ENCODE data around the gene ASTN1. TPM values are rescaled to one million over a fixed set of nuclear protein-coding genes. Genes with fewer than 3 reads are reported as not detected.

Gene ASTN1
- total and polyA plus RNA-seq, 9 of the 15 experiments (the other 6 are each of a cell fraction or from before 2014, with no cell fraction given), result 0.05 to 0.22 (median 0.18) TPM

DNA sequence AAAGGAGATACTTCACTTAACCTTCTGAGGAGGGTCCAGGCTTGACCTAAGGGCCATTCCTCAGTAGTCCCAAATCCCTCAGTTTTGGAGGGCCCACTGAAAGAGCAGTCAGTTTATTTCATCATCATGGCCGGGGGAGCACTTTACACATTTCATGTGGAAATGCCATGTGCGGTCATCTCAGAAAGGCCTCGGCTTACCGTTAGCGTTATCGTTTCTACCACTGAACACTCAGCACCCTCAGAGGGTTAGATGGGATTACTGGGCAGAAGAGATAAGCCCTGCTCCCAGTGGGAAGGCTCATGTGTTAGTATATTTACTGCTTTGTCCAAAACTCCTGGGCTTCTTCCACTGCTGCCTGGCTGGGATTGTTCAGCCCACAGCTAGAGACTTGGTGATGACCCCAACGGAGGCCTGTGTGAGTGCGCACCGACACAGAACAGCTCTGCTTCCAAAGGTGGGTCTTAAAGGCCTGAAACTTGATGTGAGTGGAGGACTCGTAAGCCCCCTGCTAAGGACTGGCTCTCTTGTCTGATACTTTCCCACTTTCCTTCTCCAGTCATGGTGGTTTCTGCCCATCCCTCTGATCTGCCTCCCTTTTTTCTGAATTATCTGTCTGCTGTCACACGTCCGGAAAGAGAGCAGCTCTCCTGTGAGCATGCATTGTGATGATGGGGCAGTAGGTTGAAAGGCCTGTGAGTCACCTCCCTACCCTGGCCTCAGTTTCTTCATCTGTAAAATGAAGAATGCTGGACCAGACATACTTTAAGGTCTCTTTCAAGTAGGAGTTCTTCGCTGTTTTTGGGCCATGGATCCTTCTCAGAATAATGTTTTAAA lies 284.5 kb downstream of the ASTN1 start (continued):
- TF ChIP-seq, protein P1, sequence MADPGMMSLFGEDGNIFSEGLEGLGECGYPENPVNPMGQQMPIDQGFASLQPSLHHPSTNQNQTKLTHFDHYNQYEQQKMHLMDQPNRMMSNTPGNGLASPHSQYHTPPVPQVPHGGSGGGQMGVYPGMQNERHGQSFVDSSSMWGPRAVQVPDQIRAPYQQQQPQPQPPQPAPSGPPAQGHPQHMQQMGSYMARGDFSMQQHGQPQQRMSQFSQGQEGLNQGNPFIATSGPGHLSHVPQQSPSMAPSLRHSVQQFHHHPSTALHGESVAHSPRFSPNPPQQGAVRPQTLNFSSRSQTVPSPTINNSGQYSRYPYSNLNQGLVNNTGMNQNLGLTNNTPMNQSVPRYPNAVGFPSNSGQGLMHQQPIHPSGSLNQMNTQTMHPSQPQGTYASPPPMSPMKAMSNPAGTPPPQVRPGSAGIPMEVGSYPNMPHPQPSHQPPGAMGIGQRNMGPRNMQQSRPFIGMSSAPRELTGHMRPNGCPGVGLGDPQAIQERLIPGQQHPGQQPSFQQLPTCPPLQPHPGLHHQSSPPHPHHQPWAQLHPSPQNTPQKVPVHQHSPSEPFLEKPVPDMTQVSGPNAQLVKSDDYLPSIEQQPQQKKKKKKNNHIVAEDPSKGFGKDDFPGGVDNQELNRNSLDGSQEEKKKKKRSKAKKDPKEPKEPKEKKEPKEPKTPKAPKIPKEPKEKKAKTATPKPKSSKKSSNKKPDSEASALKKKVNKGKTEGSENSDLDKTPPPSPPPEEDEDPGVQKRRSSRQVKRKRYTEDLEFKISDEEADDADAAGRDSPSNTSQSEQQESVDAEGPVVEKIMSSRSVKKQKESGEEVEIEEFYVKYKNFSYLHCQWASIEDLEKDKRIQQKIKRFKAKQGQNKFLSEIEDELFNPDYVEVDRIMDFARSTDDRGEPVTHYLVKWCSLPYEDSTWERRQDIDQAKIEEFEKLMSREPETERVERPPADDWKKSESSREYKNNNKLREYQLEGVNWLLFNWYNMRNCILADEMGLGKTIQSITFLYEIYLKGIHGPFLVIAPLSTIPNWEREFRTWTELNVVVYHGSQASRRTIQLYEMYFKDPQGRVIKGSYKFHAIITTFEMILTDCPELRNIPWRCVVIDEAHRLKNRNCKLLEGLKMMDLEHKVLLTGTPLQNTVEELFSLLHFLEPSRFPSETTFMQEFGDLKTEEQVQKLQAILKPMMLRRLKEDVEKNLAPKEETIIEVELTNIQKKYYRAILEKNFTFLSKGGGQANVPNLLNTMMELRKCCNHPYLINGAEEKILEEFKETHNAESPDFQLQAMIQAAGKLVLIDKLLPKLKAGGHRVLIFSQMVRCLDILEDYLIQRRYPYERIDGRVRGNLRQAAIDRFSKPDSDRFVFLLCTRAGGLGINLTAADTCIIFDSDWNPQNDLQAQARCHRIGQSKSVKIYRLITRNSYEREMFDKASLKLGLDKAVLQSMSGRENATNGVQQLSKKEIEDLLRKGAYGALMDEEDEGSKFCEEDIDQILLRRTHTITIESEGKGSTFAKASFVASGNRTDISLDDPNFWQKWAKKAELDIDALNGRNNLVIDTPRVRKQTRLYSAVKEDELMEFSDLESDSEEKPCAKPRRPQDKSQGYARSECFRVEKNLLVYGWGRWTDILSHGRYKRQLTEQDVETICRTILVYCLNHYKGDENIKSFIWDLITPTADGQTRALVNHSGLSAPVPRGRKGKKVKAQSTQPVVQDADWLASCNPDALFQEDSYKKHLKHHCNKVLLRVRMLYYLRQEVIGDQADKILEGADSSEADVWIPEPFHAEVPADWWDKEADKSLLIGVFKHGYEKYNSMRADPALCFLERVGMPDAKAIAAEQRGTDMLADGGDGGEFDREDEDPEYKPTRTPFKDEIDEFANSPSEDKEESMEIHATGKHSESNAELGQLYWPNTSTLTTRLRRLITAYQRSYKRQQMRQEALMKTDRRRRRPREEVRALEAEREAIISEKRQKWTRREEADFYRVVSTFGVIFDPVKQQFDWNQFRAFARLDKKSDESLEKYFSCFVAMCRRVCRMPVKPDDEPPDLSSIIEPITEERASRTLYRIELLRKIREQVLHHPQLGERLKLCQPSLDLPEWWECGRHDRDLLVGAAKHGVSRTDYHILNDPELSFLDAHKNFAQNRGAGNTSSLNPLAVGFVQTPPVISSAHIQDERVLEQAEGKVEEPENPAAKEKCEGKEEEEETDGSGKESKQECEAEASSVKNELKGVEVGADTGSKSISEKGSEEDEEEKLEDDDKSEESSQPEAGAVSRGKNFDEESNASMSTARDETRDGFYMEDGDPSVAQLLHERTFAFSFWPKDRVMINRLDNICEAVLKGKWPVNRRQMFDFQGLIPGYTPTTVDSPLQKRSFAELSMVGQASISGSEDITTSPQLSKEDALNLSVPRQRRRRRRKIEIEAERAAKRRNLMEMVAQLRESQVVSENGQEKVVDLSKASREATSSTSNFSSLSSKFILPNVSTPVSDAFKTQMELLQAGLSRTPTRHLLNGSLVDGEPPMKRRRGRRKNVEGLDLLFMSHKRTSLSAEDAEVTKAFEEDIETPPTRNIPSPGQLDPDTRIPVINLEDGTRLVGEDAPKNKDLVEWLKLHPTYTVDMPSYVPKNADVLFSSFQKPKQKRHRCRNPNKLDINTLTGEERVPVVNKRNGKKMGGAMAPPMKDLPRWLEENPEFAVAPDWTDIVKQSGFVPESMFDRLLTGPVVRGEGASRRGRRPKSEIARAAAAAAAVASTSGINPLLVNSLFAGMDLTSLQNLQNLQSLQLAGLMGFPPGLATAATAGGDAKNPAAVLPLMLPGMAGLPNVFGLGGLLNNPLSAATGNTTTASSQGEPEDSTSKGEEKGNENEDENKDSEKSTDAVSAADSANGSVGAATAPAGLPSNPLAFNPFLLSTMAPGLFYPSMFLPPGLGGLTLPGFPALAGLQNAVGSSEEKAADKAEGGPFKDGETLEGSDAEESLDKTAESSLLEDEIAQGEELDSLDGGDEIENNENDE (IDR thresholded peaks at IDR 0.05; ENCODE audit: low read depth, low read length), result no peak
- TF ChIP-seq, protein P2, sequence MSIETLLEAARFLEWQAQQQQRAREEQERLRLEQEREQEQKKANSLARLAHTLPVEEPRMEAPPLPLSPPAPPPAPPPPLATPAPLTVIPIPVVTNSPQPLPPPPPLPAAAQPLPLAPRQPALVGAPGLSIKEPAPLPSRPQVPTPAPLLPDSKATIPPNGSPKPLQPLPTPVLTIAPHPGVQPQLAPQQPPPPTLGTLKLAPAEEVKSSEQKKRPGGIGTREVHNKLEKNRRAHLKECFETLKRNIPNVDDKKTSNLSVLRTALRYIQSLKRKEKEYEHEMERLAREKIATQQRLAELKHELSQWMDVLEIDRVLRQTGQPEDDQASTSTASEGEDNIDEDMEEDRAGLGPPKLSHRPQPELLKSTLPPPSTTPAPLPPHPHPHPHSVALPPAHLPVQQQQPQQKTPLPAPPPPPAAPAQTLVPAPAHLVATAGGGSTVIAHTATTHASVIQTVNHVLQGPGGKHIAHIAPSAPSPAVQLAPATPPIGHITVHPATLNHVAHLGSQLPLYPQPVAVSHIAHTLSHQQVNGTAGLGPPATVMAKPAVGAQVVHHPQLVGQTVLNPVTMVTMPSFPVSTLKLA (conservative IDR thresholded peaks at IDR 0.05), result peak; percentile 66 to 81
- TF ChIP-seq ATF7 (IDR thresholded peaks at IDR 0.05) (peak; percentile 87), SMAD2 (IDR thresholded peaks at IDR 0.05; ENCODE audit: low read depth, low read length) (no peak), JUND (IDR thresholded peaks at IDR 0.05; ENCODE audit: borderline replicate concordance, low read depth, low read length) (peak; percentile 79), JUND (tag; IDR thresholded peaks at IDR 0.05; ENCODE audit: borderline replicate concordance, low read depth, low read length) (peak; percentile 77; the same call in 2 of the 3 replicates), PCBP1 (IDR thresholded peaks at IDR 0.05; ENCODE audit: low read depth, low read length, poor library complexity, severe bottlenecking) (no peak), PTBP1 (IDR thresholded peaks at IDR 0.05; ENCODE audit: low read depth, low read length) (no peak), SMAD3 (CRISPR knock-in tag; conservative IDR thresholded peaks at IDR 0.05) (peak; percentile 42; the same call in 1 of the 2 replicates), NUFIP1 (IDR thresholded peaks at IDR 0.05; ENCODE audit: partially characterized antibody) (no peak), ARID1B (IDR thresholded peaks at IDR 0.05) (peak; percentile 99), GATA2 (CRISPR knock-in tag; IDR thresholded peaks at IDR 0.05) (peak; percentile 90), KDM1A (IDR thresholded peaks at IDR 0.05) (peak; percentile 72 to 85)
- TF ChIP-seq, protein P3, sequence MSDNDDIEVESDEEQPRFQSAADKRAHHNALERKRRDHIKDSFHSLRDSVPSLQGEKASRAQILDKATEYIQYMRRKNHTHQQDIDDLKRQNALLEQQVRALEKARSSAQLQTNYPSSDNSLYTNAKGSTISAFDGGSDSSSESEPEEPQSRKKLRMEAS (CRISPR knock-in tag; IDR thresholded peaks at IDR 0.05), result peak; percentile 43; the same call in 1 of the 2 replicates

Measured in K562 (cell line).